ENCODE data around the gene AGBL1.

DNA sequence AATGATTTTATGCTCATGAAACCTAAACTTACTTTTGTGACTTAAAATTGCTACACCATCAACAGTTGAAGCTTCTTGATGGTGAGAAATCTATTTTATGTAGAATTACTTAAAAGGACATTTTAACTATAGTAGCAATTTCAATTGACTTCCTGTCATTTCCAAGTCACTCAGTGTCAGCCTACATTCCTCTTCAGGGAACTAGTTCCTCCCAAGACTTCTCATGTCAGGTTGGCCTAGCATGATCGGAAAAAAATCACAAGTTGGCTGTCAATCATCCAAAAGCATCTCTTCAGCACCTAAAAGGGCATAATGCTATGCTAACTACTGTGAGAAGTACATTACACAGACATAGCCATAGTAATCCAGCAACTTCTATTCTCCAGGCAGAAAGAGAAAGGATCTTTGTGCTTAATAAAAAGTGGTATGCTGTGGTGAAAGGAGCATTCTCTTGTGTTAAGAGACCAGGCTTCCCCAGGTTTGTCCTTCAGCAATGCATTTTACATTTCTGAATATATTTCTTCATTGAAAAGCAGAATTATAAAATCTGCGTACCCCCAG, 893.7 kb downstream of the AGBL1 start:
- TF ChIP-seq, protein P1, sequence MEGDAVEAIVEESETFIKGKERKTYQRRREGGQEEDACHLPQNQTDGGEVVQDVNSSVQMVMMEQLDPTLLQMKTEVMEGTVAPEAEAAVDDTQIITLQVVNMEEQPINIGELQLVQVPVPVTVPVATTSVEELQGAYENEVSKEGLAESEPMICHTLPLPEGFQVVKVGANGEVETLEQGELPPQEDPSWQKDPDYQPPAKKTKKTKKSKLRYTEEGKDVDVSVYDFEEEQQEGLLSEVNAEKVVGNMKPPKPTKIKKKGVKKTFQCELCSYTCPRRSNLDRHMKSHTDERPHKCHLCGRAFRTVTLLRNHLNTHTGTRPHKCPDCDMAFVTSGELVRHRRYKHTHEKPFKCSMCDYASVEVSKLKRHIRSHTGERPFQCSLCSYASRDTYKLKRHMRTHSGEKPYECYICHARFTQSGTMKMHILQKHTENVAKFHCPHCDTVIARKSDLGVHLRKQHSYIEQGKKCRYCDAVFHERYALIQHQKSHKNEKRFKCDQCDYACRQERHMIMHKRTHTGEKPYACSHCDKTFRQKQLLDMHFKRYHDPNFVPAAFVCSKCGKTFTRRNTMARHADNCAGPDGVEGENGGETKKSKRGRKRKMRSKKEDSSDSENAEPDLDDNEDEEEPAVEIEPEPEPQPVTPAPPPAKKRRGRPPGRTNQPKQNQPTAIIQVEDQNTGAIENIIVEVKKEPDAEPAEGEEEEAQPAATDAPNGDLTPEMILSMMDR (IDR thresholded peaks at IDR 0.05; ENCODE audit: insufficient read depth, low read depth, low read length), result no peak
- no peak for TF ChIP-seq EZH2 (IDR thresholded peaks at IDR 0.05; ENCODE audit: insufficient read depth, low read length)
